Measurements from ENCODE around the gene CCHCR1.
"Not testable (repeated sequence)": the region's sequence is repeated elsewhere in the genome, so short reads cannot be mapped to it uniquely, and the experiment has no call there.

The CCHCR1 gene

DNA sequence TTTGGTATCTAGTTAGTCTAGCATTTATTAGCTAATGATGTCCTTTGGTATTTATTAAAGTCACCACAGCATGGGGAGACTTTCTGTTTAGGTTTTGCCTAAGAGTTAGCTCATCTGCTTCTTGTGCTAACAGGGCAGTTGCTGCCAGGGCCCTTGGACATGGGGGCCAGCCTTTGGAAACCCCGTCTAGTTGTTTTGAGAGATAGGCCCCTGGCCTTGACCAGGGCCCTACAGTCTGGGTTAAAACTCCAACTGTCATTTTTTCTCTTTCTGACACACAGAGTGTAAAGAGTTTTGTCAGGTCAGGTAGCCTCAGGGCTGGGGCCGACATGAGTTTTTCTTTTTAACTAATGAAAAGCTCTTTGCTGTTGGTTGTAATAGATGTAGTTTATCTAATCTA lies 25.7 kb upstream of the CCHCR1 start:
- DNase-seq: not testable (repeated sequence)

DNA sequence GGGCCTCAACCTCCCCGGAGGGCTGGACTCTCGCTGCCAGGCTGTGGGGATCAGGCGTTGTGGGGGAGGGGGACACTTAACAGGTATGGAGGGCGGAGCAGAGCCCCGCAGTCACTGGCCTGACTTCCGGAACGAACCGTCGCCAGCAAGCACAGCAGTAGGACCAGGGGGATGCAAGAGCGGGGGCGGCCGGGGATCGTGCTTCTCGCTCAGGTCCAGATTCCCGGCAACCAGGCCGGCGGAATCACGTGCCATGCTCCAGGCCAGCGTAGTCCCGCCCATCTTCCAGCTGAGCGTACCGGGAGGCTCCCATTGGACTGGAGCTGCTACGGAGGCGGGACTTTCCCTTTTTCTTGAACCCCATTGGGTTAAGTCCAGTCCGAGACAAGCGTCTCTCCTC lies 22.9 kb upstream of the CCHCR1 start:
- DNase-seq: no peak

DNA sequence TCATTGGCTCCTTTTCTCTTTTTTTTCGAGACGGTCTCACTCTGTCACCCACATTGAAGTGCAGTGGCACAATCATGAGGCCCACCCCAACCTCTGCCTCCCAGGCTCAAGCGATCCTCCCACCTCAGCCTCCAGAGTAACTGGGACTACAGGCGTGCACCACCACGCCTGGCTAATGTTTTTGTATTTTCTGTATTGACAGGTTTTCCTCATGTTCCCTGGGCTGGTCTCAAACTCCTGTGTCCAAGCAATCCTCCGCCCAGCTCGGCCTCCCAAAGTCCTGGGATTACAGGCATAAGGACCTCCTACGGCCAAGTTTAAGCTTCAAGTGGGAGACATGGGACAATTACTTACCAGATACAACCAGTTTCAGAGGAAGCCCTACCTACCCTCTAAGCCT lies 22.3 kb upstream of the CCHCR1 start:
- no peak for DNase-seq

DNA sequence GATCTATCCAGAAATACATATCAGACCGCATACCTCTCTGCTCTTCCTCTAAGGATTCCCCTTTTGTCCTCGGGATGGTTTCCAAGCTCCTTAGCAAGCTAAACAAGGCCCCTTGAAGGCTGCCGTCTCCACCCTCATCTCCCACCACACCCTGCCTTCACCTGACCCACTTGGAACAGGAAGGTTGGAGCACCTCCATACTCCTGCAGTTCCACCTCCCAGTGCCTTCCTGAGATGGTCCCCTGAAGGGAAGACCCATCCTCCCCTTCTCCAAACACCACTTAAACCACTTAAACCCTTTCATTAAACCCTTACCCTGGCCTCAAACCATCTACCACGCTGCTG lies 21.4 kb upstream of the CCHCR1 start:
- DNase-seq: no peak

DNA sequence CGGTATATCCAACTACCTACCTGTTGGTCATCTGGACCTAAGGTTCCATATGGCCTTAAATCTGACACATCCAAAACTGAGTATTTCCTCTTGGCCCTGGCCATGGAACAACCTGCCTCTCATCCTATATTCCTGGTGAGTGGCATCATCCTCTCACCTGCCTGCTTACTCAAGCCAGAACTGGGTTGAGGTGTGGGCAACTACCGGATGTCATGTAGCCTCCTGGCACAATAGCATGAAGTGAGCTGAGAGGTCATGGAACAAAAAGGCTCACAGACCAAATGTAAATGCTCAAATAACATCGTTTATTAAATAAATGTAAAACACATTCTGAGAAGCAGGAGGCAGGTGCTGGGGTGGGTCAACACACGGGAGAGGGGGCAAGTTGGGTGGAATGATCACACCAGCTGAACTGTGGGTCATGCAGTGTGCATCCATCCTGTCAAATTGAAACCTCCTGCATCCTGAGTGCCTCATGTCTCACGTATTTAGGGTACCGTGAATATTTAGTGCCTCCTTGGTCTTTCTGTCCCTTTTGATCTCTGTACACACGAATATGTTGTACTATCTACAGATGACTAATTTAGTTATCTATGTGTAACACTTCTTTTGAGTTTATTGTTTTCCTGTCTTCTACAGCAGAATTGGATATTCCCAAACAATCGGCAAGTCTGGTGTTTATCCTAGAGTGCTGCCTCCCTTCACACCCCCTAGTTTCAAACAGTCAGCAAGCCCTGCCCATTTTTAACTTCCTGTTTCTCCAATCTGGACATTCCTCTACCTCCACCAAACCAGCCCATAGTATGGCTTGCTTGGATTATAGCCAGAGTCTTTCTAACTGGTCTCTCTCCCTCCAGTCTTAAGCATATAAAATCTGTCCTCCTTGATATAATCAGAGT lies 20.8 kb upstream of the CCHCR1 start:
- DNase-seq: no peak

- no peak for DNase-seq
Observed at GRCh38 chr6:31175971-31176370, 18.4 kb upstream of the CCHCR1 start.

DNA sequence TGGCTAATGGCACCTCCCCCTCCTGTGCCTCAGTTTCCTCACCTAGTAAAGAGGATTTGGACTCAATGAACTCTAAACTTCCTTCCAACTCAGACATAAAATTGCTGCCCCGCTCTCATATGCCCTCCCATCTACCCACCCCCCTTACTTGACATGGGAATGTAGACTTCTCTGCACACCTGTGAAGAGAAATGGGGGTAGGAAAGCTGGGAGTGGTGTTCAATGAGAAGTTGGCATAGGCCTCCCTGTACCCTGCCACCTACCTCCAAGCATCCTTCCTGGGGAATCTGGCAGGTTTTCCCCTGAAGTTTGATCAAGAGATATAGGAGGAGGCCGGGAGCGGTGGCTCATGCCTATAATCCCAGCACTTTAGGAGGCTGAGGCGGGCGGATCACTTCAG lies 16.8 kb upstream of the CCHCR1 start:
- no peak for DNase-seq

DNA sequence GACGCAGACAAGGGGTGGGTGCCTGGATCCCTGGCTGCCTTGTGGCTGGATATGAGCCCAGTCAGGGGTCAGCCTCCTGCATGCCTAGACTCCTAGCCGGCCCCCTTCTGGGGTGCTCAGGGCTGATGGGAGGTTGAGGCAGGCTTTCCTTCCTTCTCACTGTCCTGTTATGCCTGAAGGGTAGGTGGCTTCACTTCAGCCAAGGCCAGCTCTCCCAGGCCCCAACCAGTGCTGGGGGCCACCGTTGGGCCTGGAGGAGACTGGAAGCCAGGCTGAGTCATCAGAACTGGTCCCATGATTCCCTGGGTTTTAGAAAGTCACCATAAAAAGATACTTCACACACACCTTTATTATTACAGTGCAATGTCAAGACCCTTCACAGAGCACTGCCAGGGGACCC lies 15.8 kb upstream of the CCHCR1 start:
- no peak for DNase-seq

DNA sequence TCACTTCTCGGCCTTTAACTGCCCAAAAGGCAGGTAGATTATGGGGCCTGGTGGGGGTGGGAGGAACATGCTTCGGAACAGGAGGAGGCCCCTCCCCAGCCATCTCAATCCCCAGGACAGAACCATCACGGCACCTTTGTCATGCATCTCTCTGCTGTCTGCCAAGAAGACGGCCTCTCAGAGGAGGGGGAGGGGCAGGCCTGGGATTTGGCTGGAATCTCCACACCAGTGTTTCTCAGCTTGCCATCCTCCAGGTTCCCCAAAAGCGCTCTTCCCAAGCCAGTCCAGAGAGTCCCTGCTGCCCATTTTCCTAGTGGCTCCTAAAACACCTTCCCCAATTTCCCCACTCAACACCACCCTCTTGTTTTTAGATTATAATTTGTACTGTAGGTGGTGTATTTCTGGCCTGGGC lies 15.4 kb upstream of the CCHCR1 start:
- DNase-seq: no peak

DNA sequence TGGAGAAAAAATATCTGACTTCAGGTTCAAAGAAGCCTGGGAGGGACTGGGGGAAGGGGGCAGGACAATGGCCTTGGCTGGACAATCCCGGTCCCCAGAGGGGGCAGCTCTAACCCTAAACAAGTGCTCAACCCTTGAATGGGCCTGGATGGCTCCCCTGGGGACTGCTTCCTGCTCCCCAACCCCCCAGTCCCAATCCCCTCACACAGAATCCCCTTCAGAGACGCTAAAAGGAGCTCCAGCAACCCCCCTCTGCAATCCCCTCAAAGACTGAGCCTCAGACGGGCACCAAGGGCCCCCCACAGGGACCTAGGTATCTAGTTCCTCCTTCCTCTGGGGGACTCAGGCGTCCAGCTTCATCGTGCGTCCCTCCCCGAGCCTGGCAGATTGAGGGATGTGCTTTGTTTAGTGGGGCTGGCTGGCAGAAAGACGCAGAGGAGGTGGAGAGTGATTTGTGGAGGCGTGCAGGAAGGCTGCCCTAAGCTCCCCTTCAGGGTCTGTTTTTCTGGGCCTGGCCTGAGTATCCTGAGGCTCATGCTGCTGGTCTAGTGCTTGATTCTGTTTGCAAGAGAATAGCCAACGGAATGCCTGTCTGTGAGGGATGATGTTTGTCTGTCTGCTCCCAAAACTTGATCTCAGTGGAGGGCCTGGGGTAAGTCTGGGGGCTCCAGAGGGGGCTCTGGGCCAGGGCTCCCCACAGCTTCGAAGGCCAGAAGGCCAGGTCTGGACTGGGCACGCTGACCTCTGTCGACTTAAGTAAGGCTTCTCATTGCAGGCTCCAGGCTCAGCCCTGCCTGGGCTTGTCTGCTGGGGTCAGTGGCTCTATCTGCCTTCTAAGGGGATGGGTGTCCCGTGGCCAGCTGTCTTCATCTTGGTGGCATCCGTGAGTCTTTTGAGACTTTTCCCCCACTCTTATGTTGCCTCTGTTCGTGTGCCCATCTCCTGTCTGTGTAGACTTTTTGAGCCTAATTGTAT lies 14.6 kb upstream of the CCHCR1 start:
- no peak for DNase-seq

- DNase-seq: no peak
Observed at GRCh38 chr6:31170987-31171671, 13.5 kb upstream of the CCHCR1 start.

- DNase-seq: no peak
Observed at GRCh38 chr6:31170600-31170881, 12.9 kb upstream of the CCHCR1 start, which contains the start of gene POU5F1. POU5F1 (minus strand) TSS chr6:31170682; CDS start chr6:31170620, 62 bp downstream.

DNA sequence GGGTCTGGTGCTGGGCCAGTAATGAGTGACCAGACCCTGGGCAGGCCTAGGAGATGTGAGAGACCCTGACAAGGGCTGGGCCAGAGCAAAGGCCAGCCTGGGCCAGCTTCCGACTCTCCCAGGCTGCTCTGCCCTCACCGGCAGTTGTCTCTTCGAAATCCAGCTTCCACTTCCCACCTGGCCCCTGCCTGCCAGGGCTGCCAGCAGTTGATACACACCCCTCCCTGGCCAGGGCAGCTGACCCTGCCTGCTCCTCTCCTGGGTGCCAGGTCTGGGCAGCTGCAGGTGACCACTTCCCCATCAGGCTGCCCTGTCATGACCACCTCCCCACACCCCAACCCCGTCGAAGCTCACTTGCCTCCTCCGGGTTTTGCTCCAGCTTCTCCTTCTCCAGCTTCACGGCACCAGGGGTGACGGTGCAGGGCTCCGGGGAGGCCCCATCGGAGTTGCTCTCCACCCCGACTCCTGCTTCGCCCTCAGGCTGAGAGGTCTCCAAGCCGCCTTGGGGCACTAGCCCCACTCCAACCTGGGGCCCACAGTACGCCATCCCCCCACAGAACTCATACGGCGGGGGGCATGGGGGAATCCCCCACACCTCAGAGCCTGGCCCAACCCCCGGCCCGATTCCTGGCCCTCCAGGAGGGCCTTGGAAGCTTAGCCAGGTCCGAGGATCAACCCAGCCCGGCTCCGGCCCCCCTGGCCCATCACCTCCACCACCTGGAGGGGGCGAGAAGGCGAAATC lies 12.4 kb upstream of the CCHCR1 start:
- not testable (repeated sequence) for DNase-seq

DNA sequence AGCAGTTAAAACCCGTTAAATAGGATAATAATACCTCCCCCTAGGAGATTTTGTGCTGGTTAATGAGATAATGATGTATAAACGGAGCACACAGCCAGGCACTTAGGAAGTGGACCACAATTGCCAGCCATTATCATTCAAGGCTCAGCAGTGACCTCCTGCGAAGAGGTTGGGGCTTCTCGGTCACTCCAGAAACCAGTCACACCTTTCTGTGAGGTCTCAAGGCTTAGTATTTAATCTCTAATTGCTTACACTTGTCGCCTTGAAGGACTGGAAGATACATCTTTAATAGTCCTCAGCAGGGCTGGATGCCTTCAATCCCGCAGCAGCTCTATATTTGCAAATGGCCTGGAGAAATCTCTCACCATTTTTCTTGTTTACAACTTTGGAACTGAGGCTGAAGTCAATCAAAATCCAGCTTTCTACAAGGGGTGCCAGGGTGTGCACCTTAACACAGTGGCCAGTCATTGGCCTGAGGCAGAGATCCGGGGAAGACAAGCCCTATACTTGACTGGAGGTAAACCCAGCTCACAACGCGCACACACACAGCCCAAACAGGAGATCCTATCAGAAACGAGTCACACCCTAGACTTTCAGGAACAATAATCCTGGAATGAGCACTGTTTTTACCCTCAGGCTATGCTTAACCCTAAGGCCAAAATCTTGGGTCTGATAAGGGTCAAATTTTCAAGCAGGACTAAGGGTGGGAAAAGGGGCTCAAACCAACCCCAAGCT lies 11.7 kb upstream of the CCHCR1 start:
- DNase-seq: no peak

- DNase-seq: no peak
Observed at GRCh38 chr6:31168606-31169005, 11.0 kb upstream of the CCHCR1 start.

DNA sequence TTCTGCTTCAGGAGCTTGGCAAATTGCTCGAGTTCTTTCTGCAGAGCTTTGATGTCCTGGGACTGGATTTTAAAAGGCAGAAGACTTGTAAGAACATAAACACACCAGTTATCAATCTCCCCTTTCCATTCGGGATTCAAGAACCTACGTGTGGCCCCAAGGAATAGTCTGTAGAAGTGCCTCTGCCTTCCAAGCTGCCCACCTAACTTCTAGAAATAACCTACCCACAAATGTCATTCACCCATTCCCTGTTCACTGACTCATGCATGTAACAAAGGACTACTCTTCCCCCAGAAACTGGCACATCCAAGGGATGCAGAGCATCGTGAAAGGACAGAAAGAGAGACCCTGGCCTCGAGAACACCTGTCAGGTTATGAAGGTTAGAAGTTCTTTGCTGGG lies 8.4 kb upstream of the CCHCR1 start:
- DNase-seq: no peak

- not testable (repeated sequence) for DNase-seq
Observed at GRCh38 chr6:31165064-31165832, 7.6 kb upstream of the CCHCR1 start.

DNA sequence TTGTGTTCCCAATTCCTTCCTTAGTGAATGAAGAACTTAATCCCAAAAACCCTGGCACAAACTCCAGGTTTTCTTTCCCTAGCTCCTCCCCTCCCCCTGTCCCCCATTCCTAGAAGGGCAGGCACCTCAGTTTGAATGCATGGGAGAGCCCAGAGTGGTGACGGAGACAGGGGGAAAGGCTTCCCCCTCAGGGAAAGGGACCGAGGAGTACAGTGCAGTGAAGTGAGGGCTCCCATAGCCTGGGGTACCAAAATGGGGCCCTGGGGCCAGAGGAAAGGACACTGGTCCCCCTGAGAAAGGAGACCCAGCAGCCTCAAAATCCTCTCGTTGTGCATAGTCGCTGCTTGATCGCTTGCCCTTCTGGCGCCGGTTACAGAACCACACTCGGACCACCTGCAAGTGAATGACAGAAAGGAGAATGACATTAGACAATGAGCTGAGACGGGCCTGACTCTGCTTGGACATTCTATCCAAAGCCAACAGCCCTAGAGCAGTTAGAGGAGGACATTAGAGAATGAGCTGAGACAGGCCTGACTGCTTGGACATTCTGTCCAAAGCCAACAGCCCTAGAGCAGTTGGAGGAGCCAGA lies 7.0 kb upstream of the CCHCR1 start:
- not testable (repeated sequence) for DNase-seq

DNA sequence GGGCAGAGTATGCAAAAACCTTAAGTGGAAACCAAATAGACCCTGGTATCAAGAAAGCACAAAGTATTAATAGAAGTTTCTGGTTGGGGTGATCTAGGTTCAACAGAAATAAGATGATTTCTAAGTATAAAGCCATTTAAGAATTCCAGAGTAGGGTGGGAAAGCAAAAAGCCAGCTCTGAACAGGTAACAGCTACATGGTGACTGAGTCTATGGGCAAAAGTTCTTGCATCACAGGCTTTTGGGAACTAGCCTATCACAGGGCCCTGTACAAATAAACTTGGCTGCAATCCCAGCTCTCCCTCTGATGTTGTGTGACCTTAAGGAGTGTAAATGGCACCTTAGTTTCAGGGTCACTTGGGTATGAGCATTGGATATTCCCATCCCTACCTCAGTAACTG lies 6.3 kb upstream of the CCHCR1 start:
- no peak for DNase-seq

DNA sequence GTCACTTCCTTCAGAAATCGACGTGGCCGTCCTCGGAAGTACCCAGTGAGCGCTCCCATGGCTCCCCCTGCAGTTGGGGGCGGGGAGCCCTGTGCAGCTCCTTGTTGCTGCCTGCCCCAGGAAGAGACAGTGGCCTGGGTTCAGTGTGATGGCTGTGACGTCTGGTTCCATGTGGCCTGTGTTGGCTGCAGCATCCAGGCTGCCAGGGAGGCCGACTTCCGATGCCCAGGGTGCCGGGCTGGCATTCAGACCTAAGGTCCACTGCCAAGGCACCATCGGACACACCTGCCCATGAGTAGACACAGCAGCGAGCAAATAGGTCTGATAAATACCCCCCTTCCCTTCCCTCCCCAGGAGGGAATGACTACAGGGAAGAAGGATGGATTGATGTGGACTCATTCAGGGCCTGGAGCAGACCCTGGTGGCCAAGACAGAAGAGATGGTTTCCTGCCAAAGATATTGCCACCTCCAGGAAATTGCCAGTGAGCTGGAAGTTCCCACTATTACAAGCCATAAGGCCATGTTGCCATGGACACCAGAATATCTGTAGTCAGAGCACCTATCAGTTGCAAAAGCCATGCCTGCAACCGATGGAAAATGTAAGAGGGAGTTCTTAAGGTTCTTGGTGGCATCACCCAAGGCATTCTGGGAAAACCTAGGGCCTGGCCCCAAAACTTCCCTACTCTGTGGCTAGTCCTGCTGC lies 5.0 kb upstream of the CCHCR1 start:
- DNase-seq: no peak
